ENCODE results near the gene EFNA3. TPM values are rescaled to one million over a fixed set of nuclear protein-coding genes. Genes with fewer than 3 reads are reported as not detected.

The EFNA3 gene
- total RNA-seq, 1 experiment from 2014 or later: 2.3 TPM

DNA sequence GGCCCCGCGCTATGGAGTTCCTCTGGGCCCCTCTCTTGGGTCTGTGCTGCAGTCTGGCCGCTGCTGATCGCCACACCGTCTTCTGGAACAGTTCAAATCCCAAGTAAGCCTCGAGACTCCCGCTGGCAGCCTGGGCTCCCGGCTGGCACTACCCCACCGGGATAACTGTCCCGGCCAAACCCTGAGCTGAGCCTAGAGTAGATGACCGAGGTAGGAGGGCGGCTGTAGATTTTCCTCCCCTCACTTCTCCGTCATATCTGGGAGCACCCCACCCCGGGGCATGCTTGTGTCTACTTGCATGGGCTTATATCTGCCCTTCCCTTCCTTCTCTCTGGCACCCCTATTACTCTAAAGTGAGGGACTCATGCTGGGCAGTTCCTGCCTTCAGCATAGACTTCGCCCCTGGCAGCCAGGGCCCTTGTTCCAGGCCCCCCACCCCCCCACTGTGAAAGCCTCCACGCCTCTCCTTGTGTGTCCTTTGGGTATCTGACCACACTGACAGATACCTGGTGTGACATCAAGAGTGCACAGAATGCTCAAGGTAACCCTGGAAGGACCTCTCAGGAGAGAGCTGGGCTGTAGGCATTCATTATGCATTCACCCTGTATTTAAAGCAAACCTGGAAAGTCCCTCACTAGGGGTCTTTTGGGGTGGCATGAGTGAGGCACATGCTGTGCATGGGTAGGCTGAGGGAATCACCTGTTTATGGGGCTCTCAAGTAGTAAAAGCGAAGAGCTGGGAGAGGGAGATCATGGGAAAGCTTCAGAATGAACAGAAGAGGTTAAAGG is 49.5 kb downstream of the EFNA3 start:
- TF ChIP-seq, protein P1, sequence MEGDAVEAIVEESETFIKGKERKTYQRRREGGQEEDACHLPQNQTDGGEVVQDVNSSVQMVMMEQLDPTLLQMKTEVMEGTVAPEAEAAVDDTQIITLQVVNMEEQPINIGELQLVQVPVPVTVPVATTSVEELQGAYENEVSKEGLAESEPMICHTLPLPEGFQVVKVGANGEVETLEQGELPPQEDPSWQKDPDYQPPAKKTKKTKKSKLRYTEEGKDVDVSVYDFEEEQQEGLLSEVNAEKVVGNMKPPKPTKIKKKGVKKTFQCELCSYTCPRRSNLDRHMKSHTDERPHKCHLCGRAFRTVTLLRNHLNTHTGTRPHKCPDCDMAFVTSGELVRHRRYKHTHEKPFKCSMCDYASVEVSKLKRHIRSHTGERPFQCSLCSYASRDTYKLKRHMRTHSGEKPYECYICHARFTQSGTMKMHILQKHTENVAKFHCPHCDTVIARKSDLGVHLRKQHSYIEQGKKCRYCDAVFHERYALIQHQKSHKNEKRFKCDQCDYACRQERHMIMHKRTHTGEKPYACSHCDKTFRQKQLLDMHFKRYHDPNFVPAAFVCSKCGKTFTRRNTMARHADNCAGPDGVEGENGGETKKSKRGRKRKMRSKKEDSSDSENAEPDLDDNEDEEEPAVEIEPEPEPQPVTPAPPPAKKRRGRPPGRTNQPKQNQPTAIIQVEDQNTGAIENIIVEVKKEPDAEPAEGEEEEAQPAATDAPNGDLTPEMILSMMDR (IDR thresholded peaks at IDR 0.05): no peak
- TF ChIP-seq SIN3A (IDR thresholded peaks at IDR 0.05; ENCODE audit: borderline replicate concordance, insufficient read depth, low read depth, low read length) (no peak), POLR2AphosphoS5 (IDR thresholded peaks at IDR 0.05; ENCODE audit: low read depth, low read length) (no peak), TCF7L2 (IDR thresholded peaks at IDR 0.05; ENCODE audit: low read depth, low read length) (no peak)
- TF ChIP-seq, protein P2, sequence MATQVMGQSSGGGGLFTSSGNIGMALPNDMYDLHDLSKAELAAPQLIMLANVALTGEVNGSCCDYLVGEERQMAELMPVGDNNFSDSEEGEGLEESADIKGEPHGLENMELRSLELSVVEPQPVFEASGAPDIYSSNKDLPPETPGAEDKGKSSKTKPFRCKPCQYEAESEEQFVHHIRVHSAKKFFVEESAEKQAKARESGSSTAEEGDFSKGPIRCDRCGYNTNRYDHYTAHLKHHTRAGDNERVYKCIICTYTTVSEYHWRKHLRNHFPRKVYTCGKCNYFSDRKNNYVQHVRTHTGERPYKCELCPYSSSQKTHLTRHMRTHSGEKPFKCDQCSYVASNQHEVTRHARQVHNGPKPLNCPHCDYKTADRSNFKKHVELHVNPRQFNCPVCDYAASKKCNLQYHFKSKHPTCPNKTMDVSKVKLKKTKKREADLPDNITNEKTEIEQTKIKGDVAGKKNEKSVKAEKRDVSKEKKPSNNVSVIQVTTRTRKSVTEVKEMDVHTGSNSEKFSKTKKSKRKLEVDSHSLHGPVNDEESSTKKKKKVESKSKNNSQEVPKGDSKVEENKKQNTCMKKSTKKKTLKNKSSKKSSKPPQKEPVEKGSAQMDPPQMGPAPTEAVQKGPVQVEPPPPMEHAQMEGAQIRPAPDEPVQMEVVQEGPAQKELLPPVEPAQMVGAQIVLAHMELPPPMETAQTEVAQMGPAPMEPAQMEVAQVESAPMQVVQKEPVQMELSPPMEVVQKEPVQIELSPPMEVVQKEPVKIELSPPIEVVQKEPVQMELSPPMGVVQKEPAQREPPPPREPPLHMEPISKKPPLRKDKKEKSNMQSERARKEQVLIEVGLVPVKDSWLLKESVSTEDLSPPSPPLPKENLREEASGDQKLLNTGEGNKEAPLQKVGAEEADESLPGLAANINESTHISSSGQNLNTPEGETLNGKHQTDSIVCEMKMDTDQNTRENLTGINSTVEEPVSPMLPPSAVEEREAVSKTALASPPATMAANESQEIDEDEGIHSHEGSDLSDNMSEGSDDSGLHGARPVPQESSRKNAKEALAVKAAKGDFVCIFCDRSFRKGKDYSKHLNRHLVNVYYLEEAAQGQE (IDR thresholded peaks at IDR 0.05; ENCODE audit: insufficient read depth in 1 of 2, low read depth in 2 of 2, low read length in 1 of 2): no peak
- intact Hi-C loops (cut with micrococcal nuclease; ENCODE audit: unreplicated experiment) (loop anchor here (5.0 kb wide), 1 partner anchor 36 kb away; no protein-coding TSS in a partner anchor), in situ Hi-C loops (cut with HindIII; ENCODE audit: low pct_unique_long_range_greater_than_20kb, low sequenced_read_pairs) (no loop called here)
- ChIA-PET CTCF (interaction anchor here (0.6 to 0.7 kb wide), 2 partner anchors 10 to 66 kb away, joined by 12 to 17 read pairs; no protein-coding TSS in a partner anchor), POLR2A (interaction anchor here (0.6 kb wide), 2 partner anchors 9 to 33 kb away, joined by 3 read pairs; no protein-coding TSS in a partner anchor)
- H3K9me3 ChIP-seq (ENCODE audit: control insufficient read depth, insufficient read depth, low read depth, low read length): no peaks in the 10 kb centered on the region
- peak overlapping the region; percentile 64 to 65 for H3K4me3 ChIP-seq (ENCODE audit: low read depth in 2 of 2, low read length in 2 of 2)
- ATAC-seq (peak; percentile 20), DNase-seq (ENCODE audit: low read depth, low spot score) (no peak)
- no TSS peak for BruUV-seq (replicated peaks)
- peaks cover 59% of the 10 kb centered on the region for H3K4me1 ChIP-seq (ENCODE audit: control insufficient read depth, insufficient read depth, low read length)
- no peaks in the 10 kb centered on the region for H3K27me3 ChIP-seq (ENCODE audit: control insufficient read depth, insufficient read depth, low read length)
- H3K36me3 ChIP-seq (ENCODE audit: control insufficient read depth, insufficient read depth, low read length): peaks cover 3% of the 10 kb centered on the region; the same call in 1 of the 2 replicates
- peak overlapping the region; percentile 92 for H3K27ac ChIP-seq (ENCODE audit: low read length)

DNA sequence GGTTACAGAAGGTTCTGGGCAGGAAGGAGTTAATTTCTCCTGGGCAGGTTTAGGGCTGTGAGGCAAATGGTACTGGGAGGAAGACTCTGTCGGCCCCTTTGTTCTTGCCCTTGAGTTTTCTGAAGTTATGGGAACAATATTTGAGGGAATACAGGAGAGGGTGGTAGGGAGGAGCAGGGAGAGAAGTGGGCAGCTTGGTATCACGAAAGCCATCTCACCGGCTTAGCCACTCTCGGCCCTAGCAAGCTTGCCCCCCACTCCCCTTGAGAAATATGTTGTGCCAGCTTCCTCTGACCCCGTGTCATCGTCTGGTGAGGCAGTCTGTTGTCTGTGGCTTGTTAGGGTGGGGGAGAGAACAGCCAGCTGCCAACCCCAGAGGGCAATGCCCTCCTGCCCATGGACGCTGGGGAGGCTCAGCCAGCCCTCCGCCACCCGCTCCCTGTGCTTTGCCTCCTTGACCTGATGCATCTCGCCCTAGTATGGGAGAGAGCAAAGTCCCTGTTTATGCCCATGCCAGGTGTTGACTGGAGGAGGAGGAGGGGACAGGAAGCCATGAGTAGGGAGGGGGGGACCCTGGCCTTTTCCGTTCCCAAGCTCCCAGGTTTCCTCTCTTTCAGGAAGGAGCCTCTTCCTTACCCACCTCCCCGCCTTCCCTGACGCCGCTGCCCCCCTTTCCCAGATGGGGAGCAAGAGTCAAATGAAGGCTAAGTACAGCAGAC is 50.3 kb downstream of the EFNA3 start:
- Histone ChIP-seq H3K9me3 (ENCODE audit: control insufficient read depth, insufficient read depth, low read depth, low read length) (no peaks in the 10 kb centered on the region), H3K4me1 (ENCODE audit: control insufficient read depth, insufficient read depth, low read length) (peaks cover 61% of the 10 kb centered on the region), H3K27ac (ENCODE audit: low read length) (peak overlapping the region; percentile 92), H3K36me3 (ENCODE audit: control insufficient read depth, insufficient read depth, low read length) (peaks cover 3% of the 10 kb centered on the region; the same call in 1 of the 2 replicates), H3K27me3 (ENCODE audit: control insufficient read depth, insufficient read depth, low read length) (no peaks in the 10 kb centered on the region), H3K4me3 (ENCODE audit: low read depth in 2 of 2, low read length in 2 of 2) (peak overlapping the region; percentile 64 to 65)
- no peak for DNase-seq (ENCODE audit: low read depth, low spot score)
- ChIA-PET CTCF (interaction anchor here (0.5 to 0.7 kb wide), 5 partner anchors 9 to 65 kb away, joined by 3 to 17 read pairs (median 5); no protein-coding TSS in a partner anchor), POLR2A (interaction anchor here (0.6 kb wide), 1 partner anchor 34 kb away, joined by 3 read pairs; no protein-coding TSS in a partner anchor)
- in situ Hi-C loops (cut with HindIII; ENCODE audit: low pct_unique_long_range_greater_than_20kb, low sequenced_read_pairs): no loop called here
- TSS peak; percentile 76 for BruUV-seq (replicated peaks)
- ATAC-seq: peak; percentile 7
- intact Hi-C loops (cut with micrococcal nuclease; ENCODE audit: unreplicated experiment): loop anchor here (5.0 kb wide), 1 partner anchor 37 kb away; no protein-coding TSS in a partner anchor
- peak; percentile 89 for TF ChIP-seq TCF7L2 (IDR thresholded peaks at IDR 0.05; ENCODE audit: low read depth, low read length)
- no peak for TF ChIP-seq SIN3A (IDR thresholded peaks at IDR 0.05; ENCODE audit: borderline replicate concordance, insufficient read depth, low read depth, low read length)
- TF ChIP-seq, protein P1 (IDR thresholded peaks at IDR 0.05): no peak

Data from Panc1 (cell line).